Parathyroid adenoma (tissue), 2 donors: ENCODE measurements around the gene RPS6KA5.

Source experiments
- H2AFZ ChIP-seq: fragments of 300-600 bp; sonication (generic); one replicate; pipeline ENCODE4 v1.7.0; 2017; ENCODE audit warnings: antibody characterized with exemption, mild to moderate bottlenecking
- H3K27ac ChIP-seq: fragments of 300-600 bp; sonication (generic); one replicate; pipeline ENCODE4 v1.7.0; 2017
- H3K27me3 ChIP-seq: fragments of 300-600 bp; sonication (generic); one replicate; pipeline ENCODE4 v1.7.0; 2017; ENCODE audit warnings: low read length; ENCODE audit not compliant: control insufficient read depth, insufficient read depth
- H3K36me3 ChIP-seq: fragments of 300-600 bp; sonication (generic); one replicate; pipeline ENCODE4 v1.7.0; 2017; ENCODE audit warnings: low read length; ENCODE audit not compliant: control insufficient read depth, insufficient read depth
- H3K4me1 ChIP-seq: fragments of 300-600 bp; sonication (generic); one replicate; pipeline ENCODE4 v1.7.0; 2017; ENCODE audit warnings: control low read depth
- H3K4me2 ChIP-seq: fragments of 300-600 bp; sonication (generic); one replicate; pipeline ENCODE4 v1.7.0; 2017; ENCODE audit warnings: low read length
- H3K4me3 ChIP-seq: fragments of 300-600 bp; sonication (generic); one replicate; pipeline ENCODE4 v1.7.0; 2017; ENCODE audit warnings: low read depth, low read length
- H3K79me2 ChIP-seq: fragments of 300-600 bp; sonication (generic); one replicate; pipeline ENCODE4 v1.7.0; 2017; ENCODE audit warnings: control low read depth
- H3K9ac ChIP-seq: fragments of 300-600 bp; sonication (generic); one replicate; pipeline ENCODE4 v1.7.0; 2017; ENCODE audit warnings: mild to moderate bottlenecking
- H3K9me3 ChIP-seq: fragments of 300-600 bp; sonication (generic); one replicate; pipeline ENCODE4 v1.7.0; 2017; ENCODE audit warnings: low read length; ENCODE audit not compliant: control insufficient read depth
- CTCF ChIP-seq: fragments of 300-600 bp; sonication (generic); IDR thresholded peaks from one replicate; pipeline ENCODE4 v1.7.0; 2017; ENCODE audit warnings: antibody characterized with exemption, mild to moderate bottlenecking
- donor health status: primary hyperparathyroidism.

The RPS6KA5 gene

GRCh38 chr14:90907178-90907577 is 153.3 kb downstream of the RPS6KA5 start:
- Histone ChIP-seq H3K4me2 (no peak overlapping the region), H3K79me2 (no peaks in the 10 kb centered on the region), H3K4me1 (no peaks in the 10 kb centered on the region), H3K9ac (no peak overlapping the region), H3K4me3 (no peak overlapping the region), H2AFZ (no peak overlapping the region), H3K36me3 (no peaks in the 10 kb centered on the region), H3K27ac (no peak overlapping the region), H3K27me3 (no peaks in the 10 kb centered on the region), H3K9me3 (no peaks in the 10 kb centered on the region)
- TF ChIP-seq CTCF, result no peak

- Histone ChIP-seq H3K4me1 (no peaks in the 10 kb centered on the region), H3K79me2 (no peaks in the 10 kb centered on the region), H3K4me3 (no peak overlapping the region), H3K36me3 (no peaks in the 10 kb centered on the region), H3K9ac (no peak overlapping the region), H2AFZ (no peak overlapping the region), H3K27me3 (no peaks in the 10 kb centered on the region), H3K4me2 (no peak overlapping the region), H3K27ac (no peak overlapping the region), H3K9me3 (no peaks in the 10 kb centered on the region)
- TF ChIP-seq CTCF, result no peak
Observed at GRCh38 chr14:90905531-90905930, 154.9 kb downstream of the RPS6KA5 start.

- H3K36me3 ChIP-seq, result no peaks in the 10 kb centered on the region
- peak; percentile 69 for TF ChIP-seq CTCF
- H3K27ac ChIP-seq, result no peak overlapping the region
- no peaks in the 10 kb centered on the region for H3K27me3 ChIP-seq
- H3K4me1 ChIP-seq, result no peaks in the 10 kb centered on the region
- no peaks in the 10 kb centered on the region for H3K9me3 ChIP-seq
- H2AFZ ChIP-seq, result no peak overlapping the region
- H3K4me2 ChIP-seq, result no peak overlapping the region
- no peak overlapping the region for H3K4me3 ChIP-seq
- H3K79me2 ChIP-seq, result no peaks in the 10 kb centered on the region
- H3K9ac ChIP-seq, result no peak overlapping the region
Observed at GRCh38 chr14:90903101-90903500, 157.3 kb downstream of the RPS6KA5 start.

GRCh38 chr14:90900476-90901083 is 159.9 kb downstream of the RPS6KA5 start:
- Histone ChIP-seq H3K27me3 (no peaks in the 10 kb centered on the region), H3K4me2 (no peak overlapping the region)
- no peak for TF ChIP-seq CTCF

GRCh38 chr14:90897022-90897421 is 163.4 kb downstream of the RPS6KA5 start:
- no peak overlapping the region for H3K4me3 ChIP-seq
- no peaks in the 10 kb centered on the region for H3K9me3 ChIP-seq
- H2AFZ ChIP-seq, result no peak overlapping the region
- H3K27me3 ChIP-seq, result no peaks in the 10 kb centered on the region
- no peaks in the 10 kb centered on the region for H3K4me1 ChIP-seq
- TF ChIP-seq CTCF, result no peak
- no peak overlapping the region for H3K9ac ChIP-seq
- no peak overlapping the region for H3K4me2 ChIP-seq
- H3K36me3 ChIP-seq, result no peaks in the 10 kb centered on the region
- no peak overlapping the region for H3K27ac ChIP-seq
- no peaks in the 10 kb centered on the region for H3K79me2 ChIP-seq

More at GRCh38 chr14:90900476-90901083, 159.9 kb downstream of the RPS6KA5 start:
- Histone ChIP-seq H3K9ac (no peak overlapping the region), H3K9me3 (no peaks in the 10 kb centered on the region), H3K27ac (no peak overlapping the region), H3K4me3 (no peak overlapping the region), H3K4me1 (no peaks in the 10 kb centered on the region), H2AFZ (no peak overlapping the region), H3K36me3 (no peaks in the 10 kb centered on the region), H3K79me2 (no peaks in the 10 kb centered on the region)
